ENCODE data around the gene SLC25A23. TPM values are rescaled to one million over a fixed set of nuclear protein-coding genes. Genes with fewer than 3 reads are reported as not detected.

Gene SLC25A23
- total and polyA plus RNA-seq, 8 donors, result 16.3 to 39.4 (median 20.0) TPM

GRCh38 chr19:6465663-6466062, 6.1 kb upstream of the SLC25A23 start:
- DNase-seq (no peak), FAIRE-seq (no peak), ATAC-seq (no peak)
- intact Hi-C loops (cut with DNase I), result no loop called here
- Histone ChIP-seq H3K36me3 (peaks cover 0 to 11% (median 0%) of the 10 kb centered on the region in 3 donors), H3K27me3 (no peaks in the 10 kb centered on the region), H3K4me3 (no peak overlapping the region), H3K27ac (no peak overlapping the region), H3K4me1 (peaks cover 0 to 6% (median 4%) of the 10 kb centered on the region in 3 donors), H3K9me3 (no peaks in the 10 kb centered on the region)
- TF ChIP-seq, protein P1, sequence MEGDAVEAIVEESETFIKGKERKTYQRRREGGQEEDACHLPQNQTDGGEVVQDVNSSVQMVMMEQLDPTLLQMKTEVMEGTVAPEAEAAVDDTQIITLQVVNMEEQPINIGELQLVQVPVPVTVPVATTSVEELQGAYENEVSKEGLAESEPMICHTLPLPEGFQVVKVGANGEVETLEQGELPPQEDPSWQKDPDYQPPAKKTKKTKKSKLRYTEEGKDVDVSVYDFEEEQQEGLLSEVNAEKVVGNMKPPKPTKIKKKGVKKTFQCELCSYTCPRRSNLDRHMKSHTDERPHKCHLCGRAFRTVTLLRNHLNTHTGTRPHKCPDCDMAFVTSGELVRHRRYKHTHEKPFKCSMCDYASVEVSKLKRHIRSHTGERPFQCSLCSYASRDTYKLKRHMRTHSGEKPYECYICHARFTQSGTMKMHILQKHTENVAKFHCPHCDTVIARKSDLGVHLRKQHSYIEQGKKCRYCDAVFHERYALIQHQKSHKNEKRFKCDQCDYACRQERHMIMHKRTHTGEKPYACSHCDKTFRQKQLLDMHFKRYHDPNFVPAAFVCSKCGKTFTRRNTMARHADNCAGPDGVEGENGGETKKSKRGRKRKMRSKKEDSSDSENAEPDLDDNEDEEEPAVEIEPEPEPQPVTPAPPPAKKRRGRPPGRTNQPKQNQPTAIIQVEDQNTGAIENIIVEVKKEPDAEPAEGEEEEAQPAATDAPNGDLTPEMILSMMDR (IDR thresholded peaks at IDR 0.05), result no peak
- WGBS, 2 donors, result 93 to 96% methylated on average over 8 of the region's 8 CpGs

- DNase-seq, result no peak
- TF ChIP-seq, protein P1 (IDR thresholded peaks at IDR 0.05), result no peak
- Histone ChIP-seq H3K4me1 (peaks cover 0 to 6% (median 4%) of the 10 kb centered on the region in 3 donors), H3K4me3 (peak overlapping the region in 3 of 4 donors; percentile 62 to 94 (median 71)), H3K9me3 (no peaks in the 10 kb centered on the region), H3K27ac (peak overlapping the region in 2 of 4 donors; percentile 95 to 96), H3K27me3 (no peaks in the 10 kb centered on the region), H3K36me3 (peaks cover 0 to 11% (median 0%) of the 10 kb centered on the region in 3 donors)
- 6 to 8% methylated on average over 9 of the region's 9 CpGs for WGBS, 2 donors
- no peak for ATAC-seq
- intact Hi-C loops (cut with DNase I), result no loop called here
- FAIRE-seq, result no peak
These were observed 5.4 kb upstream of the SLC25A23 start for GRCh38 chr19:6465006-6465405.

- H3K4me3 ChIP-seq, result peak within 1 kb of the TSS; percentile 58 to 94 (median 66)
- no peaks in the 10 kb centered on the region for H3K9me3 ChIP-seq
- H3K36me3 ChIP-seq, result peaks cover 0 to 11% (median 0%) of the 10 kb centered on the region in 3 donors
- H3K27me3 ChIP-seq, result no peaks in the 10 kb centered on the region
- H3K4me1 ChIP-seq, result peaks cover 0 to 6% (median 4%) of the 10 kb centered on the region in 3 donors
- no peak for FAIRE-seq
- ATAC-seq, result peak; percentile 66 to 81 (median 76)
- TF ChIP-seq, protein P1 (IDR thresholded peaks at IDR 0.05), result no peak
- intact Hi-C loops (cut with DNase I), result no loop called here
- H3K27ac ChIP-seq, result peak within 1 kb of the TSS; percentile 80 to 96 (median 93)
- 0 to 1% methylated on average over 46 to 65 of the region's 65 CpGs for WGBS, 2 donors
- peak; percentile 95 to 98 (median 96) for DNase-seq
These were observed 4.7 kb upstream of the SLC25A23 start, which contains the start of gene CRB3 for GRCh38 chr19:6464070-6464873. Gene CRB3 (plus strand): TSS chr19:6464271. CDS start chr19:6464702, 431 bp downstream.

- Histone ChIP-seq H3K4me3 (peak overlapping the region; percentile 63 to 83 (median 75)), H3K27ac (peak overlapping the region; percentile 77 to 98 (median 94)), H3K4me1 (peaks cover 0 to 2% (median 0%) of the 10 kb centered on the region in 3 donors), H3K36me3 (no peaks in the 10 kb centered on the region), H3K9me3 (no peaks in the 10 kb centered on the region), H3K27me3 (no peaks in the 10 kb centered on the region)
- peak; percentile 93 for FAIRE-seq
- ATAC-seq, result peak; percentile 79 to 90 (median 83)
- intact Hi-C loops (cut with DNase I), result no loop called here
- TF ChIP-seq, protein P1 (IDR thresholded peaks at IDR 0.05), result peak; percentile 42 to 62 (median 44)
- peak; percentile 95 to 98 (median 97) for DNase-seq
- 0 to 1% methylated on average over 57 of the region's 57 CpGs for WGBS, 2 donors
These were observed 700 bp upstream of the SLC25A23 start for GRCh38 chr19:6460099-6460884.

Measured in pancreas (tissue), 10 donors.